ENCODE data around the gene TACR1. TPM values are rescaled to one million over a fixed set of nuclear protein-coding genes. Genes with fewer than 3 reads are reported as not detected.
"Not testable (repeated sequence)": the region's sequence is repeated elsewhere in the genome, so short reads cannot be mapped to it uniquely, and the experiment has no call there.

Gene TACR1
- total RNA-seq, 4 donors from 2014 or later, result 0.04 to 3.6 (median 1.2) TPM

- Histone ChIP-seq H3K4me1 (no peaks in the 10 kb centered on the region), H3K27ac (no peak overlapping the region), H3K36me3 (no peaks in the 10 kb centered on the region), H3K4me3 (no peak overlapping the region), H3K27me3 (peaks cover 0 to 4% (median 0%) of the 10 kb centered on the region in 4 donors), H3K9me3 (no peaks in the 10 kb centered on the region)
- no peak for DNase-seq
- intact Hi-C loops (cut with DNase I), result no loop called here
- TF ChIP-seq POLR2A (IDR thresholded peaks at IDR 0.05), result no peak
- no peak for TF ChIP-seq CTCF (IDR thresholded peaks at IDR 0.05)
These were observed 37.1 kb downstream of the TACR1 start for GRCh38 chr2:75162259-75162658.

- TF ChIP-seq CTCF (IDR thresholded peaks at IDR 0.05), result peak in 1 of 6 experiments; percentile 20
- no peak for TF ChIP-seq POLR2A (IDR thresholded peaks at IDR 0.05)
These were observed 41.9 kb downstream of the TACR1 start for GRCh38 chr2:75157435-75157834.

GRCh38 chr2:75155115-75155514 lies 44.2 kb downstream of the TACR1 start:
- no peaks in the 10 kb centered on the region for H3K9me3 ChIP-seq
- H3K4me3 ChIP-seq, result no peak overlapping the region
- intact Hi-C loops (cut with DNase I), result no loop called here
- no peak for TF ChIP-seq POLR2A (IDR thresholded peaks at IDR 0.05)
- TF ChIP-seq CTCF (IDR thresholded peaks at IDR 0.05), result no peak
- no peaks in the 10 kb centered on the region for H3K27me3 ChIP-seq
- no peaks in the 10 kb centered on the region for H3K36me3 ChIP-seq
- peak overlapping the region in 1 of 4 donors; percentile 42 for H3K27ac ChIP-seq
- peaks cover 0 to 6% (median 0%) of the 10 kb centered on the region in 3 donors for H3K4me1 ChIP-seq
- 52 to 57% methylated on average over 3 of the region's 3 CpGs for WGBS, 2 donors
- DNase-seq, result no peak

More at GRCh38 chr2:75157435-75157834, 41.9 kb downstream of the TACR1 start:
- no peaks in the 10 kb centered on the region for H3K36me3 ChIP-seq
- no peaks in the 10 kb centered on the region for H3K9me3 ChIP-seq
- no peaks in the 10 kb centered on the region for H3K27me3 ChIP-seq
- peaks cover 0 to 6% (median 0%) of the 10 kb centered on the region in 3 donors for H3K4me1 ChIP-seq
- DNase-seq, result no peak
- H3K27ac ChIP-seq, result no peak overlapping the region
- H3K4me3 ChIP-seq, result no peak overlapping the region
- intact Hi-C loops (cut with DNase I), result no loop called here

- no peaks in the 10 kb centered on the region for H3K9me3 ChIP-seq
- no peak for DNase-seq
- no peak for TF ChIP-seq CTCF (IDR thresholded peaks at IDR 0.05)
- H3K4me3 ChIP-seq, result no peak overlapping the region
- 73 to 75% methylated on average over 1 of the region's 1 CpG for WGBS, 2 donors
- no peaks in the 10 kb centered on the region for H3K36me3 ChIP-seq
- H3K4me1 ChIP-seq, result peaks cover 0 to 6% (median 0%) of the 10 kb centered on the region in 3 donors
- H3K27ac ChIP-seq, result peak overlapping the region in 2 of 4 donors; percentile 29 to 44
- no peaks in the 10 kb centered on the region for H3K27me3 ChIP-seq
- intact Hi-C loops (cut with DNase I), result no loop called here
These were observed 46.1 kb downstream of the TACR1 start for GRCh38 chr2:75153221-75153620.

GRCh38 chr2:75152243-75152642 lies 47.1 kb downstream of the TACR1 start:
- H3K27ac ChIP-seq, result not testable (repeated sequence)
- 73 to 79% methylated on average over 2 to 3 of the region's 3 CpGs for WGBS, 2 donors

GRCh38 chr2:75147884-75148283 lies 51.4 kb downstream of the TACR1 start:
- DNase-seq; H3K9me3 ChIP-seq; H3K27ac ChIP-seq; H3K27me3 ChIP-seq; H3K4me1 ChIP-seq; H3K36me3 ChIP-seq; H3K4me3 ChIP-seq; intact Hi-C loops (cut with DNase I): not testable (repeated sequence)
- 90% methylated on average over 6 of the region's 6 CpGs for WGBS, 2 donors

More at GRCh38 chr2:75152243-75152642, 47.1 kb downstream of the TACR1 start:
- H3K4me1 ChIP-seq; H3K4me3 ChIP-seq; H3K36me3 ChIP-seq; DNase-seq; H3K27me3 ChIP-seq; H3K9me3 ChIP-seq; intact Hi-C loops (cut with DNase I): not testable (repeated sequence)

Data from esophagus squamous epithelium (tissue), 5 donors.